ENCODE measurements around the gene A1CF.
"Not testable (repeated sequence)": the region's sequence is repeated elsewhere in the genome, so short reads cannot be mapped to it uniquely, and the experiment has no call there.

A1CF gene, protein sequence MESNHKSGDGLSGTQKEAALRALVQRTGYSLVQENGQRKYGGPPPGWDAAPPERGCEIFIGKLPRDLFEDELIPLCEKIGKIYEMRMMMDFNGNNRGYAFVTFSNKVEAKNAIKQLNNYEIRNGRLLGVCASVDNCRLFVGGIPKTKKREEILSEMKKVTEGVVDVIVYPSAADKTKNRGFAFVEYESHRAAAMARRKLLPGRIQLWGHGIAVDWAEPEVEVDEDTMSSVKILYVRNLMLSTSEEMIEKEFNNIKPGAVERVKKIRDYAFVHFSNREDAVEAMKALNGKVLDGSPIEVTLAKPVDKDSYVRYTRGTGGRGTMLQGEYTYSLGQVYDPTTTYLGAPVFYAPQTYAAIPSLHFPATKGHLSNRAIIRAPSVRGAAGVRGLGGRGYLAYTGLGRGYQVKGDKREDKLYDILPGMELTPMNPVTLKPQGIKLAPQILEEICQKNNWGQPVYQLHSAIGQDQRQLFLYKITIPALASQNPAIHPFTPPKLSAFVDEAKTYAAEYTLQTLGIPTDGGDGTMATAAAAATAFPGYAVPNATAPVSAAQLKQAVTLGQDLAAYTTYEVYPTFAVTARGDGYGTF

DNA sequence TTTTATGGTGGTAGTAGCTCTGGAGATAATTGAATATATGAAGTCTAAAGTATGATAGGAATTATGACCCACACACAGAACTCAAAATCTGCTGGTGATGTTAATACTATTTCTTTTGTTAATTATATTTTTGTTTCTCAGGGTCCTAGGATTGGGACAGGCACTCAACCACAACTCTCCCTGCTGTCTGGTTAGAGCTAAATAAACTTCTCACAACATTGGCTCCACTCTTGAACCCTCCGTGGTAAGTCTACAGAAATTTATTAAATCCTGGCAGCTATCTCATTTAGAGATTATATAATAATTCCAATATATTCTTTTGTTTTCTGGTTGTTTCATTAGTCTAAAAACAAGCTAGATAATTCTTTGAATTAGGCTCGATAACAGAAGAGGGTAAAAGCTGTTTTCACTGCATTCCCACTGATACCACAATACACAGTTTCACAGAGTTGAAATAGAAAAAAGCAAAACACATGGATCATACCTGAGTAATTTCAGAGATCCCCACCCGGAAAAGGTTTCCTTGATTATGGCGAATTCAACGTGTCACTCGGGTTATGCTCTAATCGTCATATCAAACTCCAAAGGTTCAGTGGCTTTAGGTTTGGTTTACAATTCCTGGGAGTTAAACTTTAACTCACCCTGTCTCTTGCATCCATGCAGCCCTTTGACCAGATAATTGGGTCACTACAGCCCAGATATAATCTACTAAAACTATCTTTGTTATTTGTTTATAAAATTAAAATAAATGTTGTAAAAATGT, at the start of gene A1CF:
A1CF (minus strand) TSS at position 531 of the 763 bp plus-strand sequence. CDS start 25,687 bp downstream, outside the sequence.
- DNase-seq (ENCODE audit: low read depth in 2 of 2, low spot score in 1 of 2), result no peak

DNA sequence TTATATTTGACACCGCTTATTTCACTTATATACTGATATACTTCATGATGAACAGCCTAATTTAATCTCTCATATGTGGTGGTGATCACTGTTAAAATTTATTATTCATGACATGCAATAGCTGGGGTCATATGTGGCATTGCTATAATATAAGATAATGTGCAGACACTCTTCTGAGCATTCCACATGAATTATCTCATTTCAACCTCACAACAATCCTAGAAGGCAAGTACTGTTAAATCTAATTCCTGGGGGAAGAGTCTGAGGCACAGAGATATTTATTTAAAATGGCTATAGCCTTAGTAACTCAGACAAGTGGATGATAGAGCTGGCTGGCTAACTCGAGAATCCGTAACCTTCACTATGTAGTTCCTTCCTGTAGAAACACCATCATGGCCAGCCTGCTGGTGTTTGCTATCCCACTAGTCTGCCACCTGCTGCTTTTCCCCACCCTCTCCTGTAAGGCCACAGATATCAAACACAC, 46.6 kb upstream of the A1CF start:
- no peak for DNase-seq (ENCODE audit: low read depth in 2 of 2, low spot score in 1 of 2)

DNA sequence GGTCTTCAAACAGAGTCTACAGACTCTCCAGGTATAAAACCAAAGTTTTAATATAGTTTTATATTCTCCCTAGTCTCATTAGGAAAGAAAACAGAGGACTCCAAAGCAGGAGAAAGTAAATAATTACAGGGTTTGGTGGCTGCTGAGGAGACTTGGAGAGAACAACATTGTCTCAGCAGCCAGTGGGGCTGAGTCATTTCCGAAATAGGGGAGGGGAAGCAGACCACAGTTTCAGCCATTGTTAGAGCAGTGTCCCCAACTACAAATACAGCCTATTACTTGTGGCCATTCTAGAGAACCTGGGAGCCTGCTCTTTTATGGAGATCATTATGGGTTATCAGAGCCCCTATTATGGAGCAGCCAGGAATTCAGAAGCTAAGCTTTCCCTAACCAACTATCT, 44.2 kb upstream of the A1CF start:
- DNase-seq (ENCODE audit: low read depth in 2 of 2, low spot score in 1 of 2), result no peak

DNA sequence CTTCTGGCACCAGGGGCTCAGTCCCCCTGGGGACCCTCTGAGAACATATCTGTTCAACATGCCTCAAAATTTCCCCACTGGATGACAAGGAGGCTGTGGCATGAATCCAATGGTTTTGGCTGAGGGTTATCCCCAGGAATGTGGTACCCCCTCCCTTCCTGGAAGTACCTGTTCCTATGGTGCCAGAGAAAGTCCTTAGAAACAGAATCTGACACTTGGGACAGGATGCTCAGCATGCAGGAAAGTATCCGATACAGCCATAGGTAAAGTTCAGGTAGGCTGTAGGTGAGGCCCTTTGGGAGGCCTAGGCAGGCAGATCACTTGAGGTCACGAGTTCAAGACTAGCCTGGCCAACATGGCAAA, 42.7 kb upstream of the A1CF start:
- DNase-seq (ENCODE audit: low read depth in 2 of 2, low spot score in 1 of 2), result no peak

DNA sequence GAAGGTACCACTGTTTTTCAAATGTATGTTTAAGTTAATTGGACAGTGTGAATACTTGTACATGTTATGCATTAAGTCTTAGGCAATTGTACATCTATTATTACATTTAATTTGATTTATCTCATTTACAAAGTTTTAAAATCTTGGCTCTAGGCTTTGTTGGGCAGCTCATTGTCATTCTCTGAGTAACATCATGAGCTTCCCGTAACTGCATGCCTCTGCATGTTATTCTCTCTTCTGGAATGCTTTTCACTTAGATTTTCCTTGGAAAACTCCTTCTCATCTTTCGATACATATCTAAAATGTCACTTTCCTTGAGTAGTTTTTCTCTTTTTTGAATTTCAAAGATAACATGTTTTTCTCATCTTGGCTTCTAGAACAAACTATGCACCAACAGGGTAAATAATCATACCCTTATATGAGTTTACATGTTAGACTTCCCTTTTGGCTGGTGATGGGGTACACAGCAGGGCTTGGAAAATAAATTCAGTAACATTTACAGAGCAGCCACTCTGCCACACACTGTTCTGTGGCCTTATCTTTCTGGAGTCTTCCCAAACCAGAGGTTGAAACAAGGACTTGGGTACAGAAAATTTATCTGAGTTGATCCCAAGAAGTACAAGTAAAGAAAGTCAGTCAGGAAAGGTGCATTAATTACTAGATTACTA, 42.2 kb upstream of the A1CF start:
- DNase-seq (ENCODE audit: low read depth in 2 of 2, low spot score in 1 of 2), result no peak

DNA sequence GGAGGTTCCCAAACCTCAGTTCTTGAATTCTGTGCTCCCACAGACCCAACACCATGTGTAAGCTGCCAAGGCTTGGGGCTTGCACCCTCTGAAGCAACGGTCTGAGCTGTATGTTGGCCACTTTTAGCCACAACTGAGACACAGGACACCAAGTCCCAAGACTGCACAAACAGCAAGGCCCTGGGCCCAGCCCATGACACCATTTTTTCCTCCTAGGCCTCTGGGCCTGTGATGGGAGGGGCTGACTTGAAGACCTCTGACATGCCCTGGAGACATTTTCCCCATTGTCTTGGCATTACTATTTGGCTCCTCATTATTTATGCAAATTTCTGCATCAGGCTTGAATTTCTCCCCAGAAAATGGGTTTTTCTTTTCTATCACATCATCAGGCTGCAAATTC, 38.0 kb upstream of the A1CF start:
- DNase-seq (ENCODE audit: low read depth in 2 of 2, low spot score in 1 of 2), result not testable (repeated sequence)

DNA sequence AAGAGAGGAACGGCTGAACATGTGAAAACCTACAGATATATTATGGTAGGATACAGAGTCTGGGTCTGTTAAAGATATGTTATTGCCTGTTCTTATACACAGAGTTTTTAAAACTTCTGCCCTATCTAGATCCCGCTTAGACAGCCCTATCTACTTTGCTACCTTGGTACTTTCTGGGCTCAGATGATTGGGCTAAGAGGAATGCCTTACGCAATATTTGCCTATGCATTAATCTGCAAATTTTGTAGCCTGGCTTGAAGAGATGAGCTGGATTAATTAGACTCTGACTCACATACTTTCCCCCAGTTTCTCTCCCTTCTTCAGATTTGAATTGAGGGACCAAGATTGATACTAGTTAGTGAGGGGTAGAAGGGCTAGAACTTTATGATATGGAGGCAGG, 33.6 kb upstream of the A1CF start:
- no peak for DNase-seq (ENCODE audit: low read depth in 2 of 2, low spot score in 1 of 2)

DNA sequence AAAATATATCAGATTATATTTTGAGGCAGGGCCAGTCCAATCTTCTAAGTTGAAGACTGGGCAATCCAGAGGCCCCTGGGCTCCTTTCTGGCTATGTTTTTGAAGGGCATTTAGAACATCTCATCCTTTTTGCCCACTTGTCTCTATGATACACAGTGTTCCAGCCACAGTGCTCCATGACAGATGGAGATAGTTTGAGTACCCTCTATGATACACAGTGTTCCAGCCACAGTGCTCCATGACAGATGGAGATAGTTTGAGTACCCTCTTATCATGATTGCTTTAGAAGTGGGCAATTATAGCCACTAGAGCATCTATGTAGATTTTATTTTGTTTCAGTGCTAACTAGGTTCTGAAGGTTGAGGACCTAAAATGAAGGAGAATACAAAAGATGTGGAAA, 33.1 kb upstream of the A1CF start:
- DNase-seq (ENCODE audit: low read depth in 2 of 2, low spot score in 1 of 2), result no peak

DNA sequence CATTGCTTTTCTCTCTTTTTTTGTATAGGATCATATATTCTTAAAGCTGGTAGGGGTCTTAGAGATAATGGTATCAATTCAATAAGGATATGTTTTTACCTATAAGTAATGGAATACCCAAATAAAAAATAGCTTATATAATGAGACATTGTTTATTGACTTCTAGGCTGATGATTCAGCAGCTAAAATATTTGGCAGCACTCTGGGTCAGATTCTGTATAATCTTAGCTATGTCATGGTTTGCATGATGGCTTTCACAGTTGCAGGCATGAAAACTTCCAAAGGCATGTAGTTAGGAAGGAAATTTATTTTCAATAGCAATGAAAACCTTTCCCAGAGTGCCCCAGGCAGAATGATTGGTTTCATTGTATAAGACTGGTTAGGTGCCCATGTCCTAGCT, 32.1 kb upstream of the A1CF start:
- no peak for DNase-seq (ENCODE audit: low read depth in 2 of 2, low spot score in 1 of 2)

DNA sequence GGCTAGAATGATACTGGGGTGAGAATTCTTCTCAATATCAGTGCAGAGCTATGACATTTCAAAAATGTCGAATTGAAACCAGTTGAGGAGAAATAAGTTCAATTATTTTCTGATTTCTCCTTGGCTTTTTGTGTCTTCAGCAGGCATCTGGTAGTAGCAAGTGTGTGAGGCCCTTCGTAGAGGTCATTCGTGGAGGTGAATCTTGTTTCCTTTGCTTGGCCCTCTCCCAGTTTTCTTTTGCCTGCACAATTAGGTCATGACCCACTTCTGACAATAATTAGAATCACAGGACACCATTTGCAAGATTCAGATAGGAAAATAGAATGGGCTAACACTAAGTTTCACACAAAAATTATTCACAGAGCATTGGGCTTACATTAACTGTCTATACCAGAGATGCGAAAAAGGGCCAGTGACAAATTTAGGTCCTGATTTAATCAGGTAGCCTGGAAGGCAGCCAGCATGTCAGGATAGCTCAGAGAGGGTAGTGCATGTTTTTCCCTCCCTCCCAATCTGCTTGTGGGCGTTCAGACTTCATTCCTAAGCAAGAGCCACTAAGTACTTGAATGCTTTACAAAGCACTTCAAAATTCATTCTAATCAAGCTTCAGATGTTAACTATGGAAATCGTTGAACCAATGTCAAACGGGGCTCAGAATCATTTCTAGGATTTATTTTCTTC, 24.0 kb upstream of the A1CF start:
- no peak for DNase-seq (ENCODE audit: low read depth in 2 of 2, low spot score in 1 of 2)

DNA sequence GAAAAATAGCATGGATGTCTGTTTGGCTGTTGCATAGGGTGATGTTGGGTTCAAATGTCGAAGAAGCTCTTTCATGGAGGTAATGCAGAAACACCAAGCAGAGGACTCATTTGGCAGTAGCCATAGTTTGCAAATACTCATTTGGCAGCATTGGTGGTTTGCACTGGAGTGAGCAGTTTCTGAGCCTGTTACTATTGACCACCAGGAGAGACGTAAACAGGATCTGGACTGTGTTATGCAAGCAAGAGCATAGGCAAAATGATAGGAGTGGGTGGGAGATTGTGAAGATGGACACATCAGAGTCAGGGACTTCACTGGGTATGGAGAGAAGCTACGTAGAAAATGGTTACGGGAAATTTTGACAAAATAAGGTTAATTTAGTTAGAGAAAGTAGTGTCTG, 22.9 kb upstream of the A1CF start:
- no peak for DNase-seq (ENCODE audit: low read depth in 2 of 2, low spot score in 1 of 2)

DNA sequence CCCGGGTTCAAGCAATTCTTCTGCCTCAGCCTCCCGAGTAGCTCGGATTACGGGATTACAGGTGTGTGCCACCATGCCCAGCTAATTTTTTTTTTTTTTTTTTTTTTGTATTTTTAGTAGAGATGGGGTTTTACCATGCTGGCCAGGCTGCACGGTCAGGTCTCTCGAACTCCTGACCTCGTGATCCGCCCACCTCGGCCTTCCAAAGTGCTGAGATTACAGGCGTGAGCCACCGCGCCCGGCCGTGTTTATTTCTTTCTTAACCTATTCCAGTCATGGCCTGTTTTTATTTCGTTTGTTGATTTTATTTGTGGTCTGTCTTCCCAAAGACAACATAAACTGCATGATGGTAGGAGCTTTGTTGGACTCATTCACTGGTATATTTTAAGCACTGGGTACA, 20.4 kb upstream of the A1CF start:
- DNase-seq (ENCODE audit: low read depth in 2 of 2, low spot score in 1 of 2), result not testable (repeated sequence)

DNA sequence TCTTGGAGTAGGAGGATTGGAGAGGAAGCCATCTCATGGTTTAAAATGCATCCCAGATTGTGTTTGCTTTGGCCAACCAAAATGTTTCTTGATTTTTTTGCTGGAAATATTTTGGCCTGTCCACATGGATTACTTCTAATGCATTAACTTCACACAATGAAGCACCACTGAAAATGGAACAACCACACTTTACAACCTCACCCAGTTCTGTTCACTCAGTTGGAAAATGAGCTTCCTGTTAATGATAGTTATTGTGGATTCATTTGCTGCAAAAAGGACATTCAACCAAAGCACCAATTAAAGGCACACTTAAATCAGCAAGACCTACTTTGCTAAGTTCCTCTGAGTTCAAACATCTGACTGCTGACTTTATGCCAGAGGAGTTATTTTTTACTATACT, 11.3 kb upstream of the A1CF start:
- DNase-seq (ENCODE audit: low read depth in 2 of 2, low spot score in 1 of 2), result no peak

DNA sequence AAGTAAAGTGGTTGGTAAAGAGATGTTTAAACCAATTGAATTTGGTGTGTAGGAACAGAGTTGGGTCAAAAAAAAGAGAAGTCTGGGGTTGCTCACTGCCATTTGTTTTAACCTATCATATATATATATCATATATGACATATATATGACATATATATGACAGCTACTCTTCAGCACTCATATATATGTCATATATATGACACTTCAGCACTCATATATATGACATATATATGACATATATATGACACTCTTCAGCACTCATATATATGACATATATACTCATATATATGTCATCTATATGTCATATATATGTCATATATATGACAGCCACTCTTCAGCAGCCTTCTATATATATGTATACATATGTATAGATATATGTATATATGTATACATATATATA, 8.9 kb upstream of the A1CF start:
- DNase-seq (ENCODE audit: low read depth in 2 of 2, low spot score in 1 of 2), result no peak

DNA sequence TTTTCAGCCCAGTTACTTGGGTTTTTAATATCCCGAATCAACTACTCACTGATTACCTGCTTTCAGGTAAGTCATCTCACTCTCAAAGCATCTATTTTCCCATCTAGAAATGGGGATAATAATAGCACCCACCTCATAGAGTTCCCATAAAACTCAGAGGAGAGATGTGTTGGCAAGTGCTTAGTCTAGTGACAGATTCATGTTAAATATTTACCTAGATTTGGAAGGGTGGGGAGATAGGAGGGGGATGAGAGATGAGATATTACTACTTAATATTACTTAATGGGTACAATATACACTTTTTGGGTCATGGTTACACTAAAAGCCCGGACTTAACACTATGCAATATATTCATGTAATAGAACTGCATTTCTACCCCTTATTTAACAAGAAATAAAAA, 7.0 kb upstream of the A1CF start:
- DNase-seq (ENCODE audit: low read depth in 2 of 2, low spot score in 1 of 2), result no peak

DNA sequence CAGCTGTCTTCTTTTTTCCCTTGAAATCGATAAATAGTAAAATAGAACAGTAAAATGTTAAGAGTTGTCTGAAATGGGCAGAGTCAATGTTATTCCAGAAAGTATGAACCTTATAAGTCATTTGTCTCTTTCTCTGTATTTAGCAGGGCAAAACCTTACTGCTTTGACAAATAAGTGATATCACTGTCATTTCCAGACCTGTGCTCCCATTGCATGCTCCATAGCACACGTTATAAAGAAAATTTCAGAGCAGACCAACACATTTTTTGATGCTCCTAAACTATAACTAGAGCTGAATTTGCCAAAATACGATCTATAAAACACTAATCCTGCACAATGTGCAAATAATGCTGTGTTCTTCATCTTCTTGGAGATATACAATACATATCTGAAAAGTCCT, 1.1 kb downstream of the A1CF start:
- no peak for DNase-seq (ENCODE audit: low read depth in 2 of 2, low spot score in 1 of 2)

DNA sequence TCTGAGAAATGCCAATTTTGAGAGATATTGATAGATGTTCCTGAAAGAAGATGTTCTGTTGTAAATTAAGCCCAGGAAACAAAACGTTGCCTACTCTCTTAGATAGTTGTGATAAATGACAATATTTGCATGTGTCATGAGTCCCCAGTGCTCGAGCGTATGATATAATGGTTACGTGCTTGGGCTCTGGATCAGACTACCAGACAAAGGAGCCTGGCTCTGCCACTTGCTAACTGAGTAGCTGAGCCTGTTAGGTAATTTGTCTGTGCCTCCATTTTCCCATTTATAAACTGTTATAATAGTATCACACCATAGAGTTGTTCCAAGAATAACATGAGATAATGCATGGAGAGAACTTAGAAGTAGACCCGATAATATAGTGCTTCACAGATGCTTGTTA, 1.8 kb downstream of the A1CF start:
- DNase-seq (ENCODE audit: low read depth in 2 of 2, low spot score in 1 of 2), result no peak

DNA sequence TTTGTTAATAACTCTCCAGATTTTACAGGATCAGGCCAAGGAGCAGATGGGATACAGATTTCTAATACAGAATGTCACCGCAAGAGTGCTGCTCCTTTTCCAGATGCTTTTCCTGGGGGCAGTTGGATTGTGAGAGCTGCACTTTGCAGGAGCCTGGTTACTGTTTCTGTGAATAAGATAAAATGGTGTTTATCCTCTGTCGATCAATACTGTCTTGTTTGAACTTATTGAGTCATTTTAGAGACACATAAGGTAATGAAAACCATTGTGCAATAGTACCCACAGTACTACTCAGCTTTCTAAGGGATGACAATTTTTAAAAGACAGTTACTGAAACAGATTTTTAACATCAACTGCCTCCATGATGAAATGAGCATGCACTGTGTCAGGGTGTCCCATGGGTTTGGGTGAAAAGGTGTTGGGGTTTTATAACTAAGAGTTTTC, 2.9 kb downstream of the A1CF start:
- DNase-seq (ENCODE audit: low read depth in 2 of 2, low spot score in 1 of 2), result no peak

DNA sequence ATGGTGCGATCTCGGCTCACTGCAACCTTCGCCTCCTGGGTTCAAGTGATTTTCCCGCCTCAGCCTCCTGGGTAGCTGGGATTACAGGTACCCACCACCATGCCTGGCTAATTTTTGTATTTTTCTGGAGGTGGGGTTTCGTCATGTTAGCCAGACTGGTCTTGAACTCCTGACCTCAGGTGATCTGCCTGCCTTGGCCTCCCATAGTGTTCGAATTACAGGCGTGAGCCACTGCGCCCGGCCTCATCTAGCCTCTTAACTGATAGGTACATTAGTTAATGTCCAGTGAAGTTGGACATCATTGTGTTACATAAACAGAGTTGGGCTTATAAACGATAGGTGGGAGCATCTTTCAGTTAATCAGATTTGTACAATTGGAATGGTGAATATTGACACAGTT, 4.4 kb downstream of the A1CF start:
- DNase-seq (ENCODE audit: low read depth in 2 of 2, low spot score in 1 of 2), result not testable (repeated sequence)

DNA sequence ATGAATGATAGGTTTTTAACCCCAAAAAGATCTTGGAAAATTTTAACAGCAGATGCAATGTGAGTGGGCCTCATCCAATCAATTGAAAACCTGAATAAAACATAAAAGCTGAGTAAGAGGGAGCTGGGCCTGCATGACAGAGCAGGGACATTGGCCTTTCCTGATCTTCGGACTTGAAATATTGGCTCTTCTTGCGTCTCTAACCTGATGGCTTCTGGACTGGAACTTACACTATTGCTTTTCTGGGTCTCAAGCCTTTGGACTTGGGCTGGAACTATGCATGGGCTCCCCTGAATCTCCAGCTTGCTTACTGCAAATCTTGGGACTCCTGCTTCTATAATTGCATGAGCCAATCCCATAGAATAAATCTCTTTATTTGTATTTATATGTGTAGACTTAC, 9.0 kb downstream of the A1CF start:
- no peak for DNase-seq (ENCODE audit: low read depth in 2 of 2, low spot score in 1 of 2)

DNA sequence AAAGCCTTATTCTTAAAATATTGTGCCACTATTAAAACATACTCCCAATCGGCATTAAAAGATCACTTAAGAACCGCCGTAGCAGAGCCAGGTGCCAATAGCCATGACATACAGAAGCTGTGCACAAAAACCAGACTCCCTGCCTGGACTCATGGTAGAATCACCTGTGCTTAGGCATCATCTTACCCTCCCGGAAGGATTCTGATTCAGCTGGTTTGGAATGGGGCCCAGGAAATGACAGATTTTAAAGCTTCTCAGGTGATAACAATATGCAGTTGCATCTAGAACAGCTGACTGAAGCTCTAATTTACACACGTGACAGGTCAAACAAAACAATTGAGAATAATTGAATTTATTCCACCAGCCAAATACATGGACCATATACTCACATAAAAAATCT, 10.7 kb downstream of the A1CF start:
- no peak for DNase-seq (ENCODE audit: low read depth in 2 of 2, low spot score in 1 of 2)

Data from stimulated activated CD8-positive, alpha-beta memory T cell treated with anti-CD3 and anti-CD28 coated beads, Interleukin-4, amount 100 ng/mL, for 4 hours (primary cell).